HPDE6-E6E7 (cell line): ENCODE results near the gene OVCA2.

Experiments
- DNase-seq: peaks from one replicate; pipeline ENCODE4 v3.0.0; 2011; ENCODE audit warnings: missing footprints; ENCODE audit errors: extremely low spot score

Gene OVCA2

DNA sequence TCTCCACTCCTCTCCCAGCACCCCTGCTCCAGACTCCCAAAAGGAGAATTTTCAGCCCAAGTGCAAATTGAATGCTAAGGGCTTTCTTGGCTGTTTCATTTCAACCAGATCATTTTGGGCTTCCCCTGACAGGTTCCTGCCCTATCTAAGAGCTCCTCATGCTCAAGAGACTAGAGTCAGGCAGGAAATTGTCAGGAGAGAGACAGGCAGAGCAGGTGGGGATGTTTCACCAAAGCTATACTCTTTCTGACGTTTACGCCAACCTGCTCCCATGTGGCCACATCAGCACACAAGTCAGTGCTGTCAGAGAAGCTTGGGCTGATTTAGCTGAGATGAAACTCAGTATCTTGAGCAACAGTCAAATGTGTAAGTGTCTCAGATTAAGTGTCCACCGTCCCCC lies 44.5 kb downstream of the OVCA2 start:
- DNase-seq = no peak

DNA sequence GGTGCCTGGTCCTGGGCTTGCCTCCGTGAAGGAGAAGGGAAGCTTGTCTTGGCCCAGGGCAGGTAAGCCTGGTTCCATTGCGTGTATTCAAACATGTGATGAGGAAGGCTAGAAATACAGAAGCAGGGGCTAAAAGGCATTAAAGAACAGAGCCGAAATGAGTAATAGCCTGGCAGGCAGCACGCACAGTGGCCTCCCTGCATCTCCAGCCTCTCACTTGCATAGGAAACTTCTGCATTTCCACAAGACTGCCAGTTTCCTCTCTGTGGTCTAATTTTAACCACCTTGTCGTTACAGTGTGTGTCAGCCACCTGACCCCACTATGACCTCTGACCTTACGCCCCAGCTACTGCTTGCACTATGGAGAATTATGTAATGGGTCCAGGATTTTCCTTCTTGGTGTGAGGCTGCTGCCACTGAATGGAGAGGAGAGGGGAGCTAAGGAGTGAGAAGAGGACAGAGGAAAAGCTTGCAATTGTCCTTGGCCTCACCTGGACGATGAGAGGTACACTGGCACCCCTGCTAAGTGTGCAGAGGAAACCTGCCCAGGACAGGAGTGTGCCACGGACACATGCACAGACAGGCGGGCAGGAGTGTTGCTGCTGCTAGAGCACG lies 45.9 kb downstream of the OVCA2 start:
- no peak for DNase-seq

DNA sequence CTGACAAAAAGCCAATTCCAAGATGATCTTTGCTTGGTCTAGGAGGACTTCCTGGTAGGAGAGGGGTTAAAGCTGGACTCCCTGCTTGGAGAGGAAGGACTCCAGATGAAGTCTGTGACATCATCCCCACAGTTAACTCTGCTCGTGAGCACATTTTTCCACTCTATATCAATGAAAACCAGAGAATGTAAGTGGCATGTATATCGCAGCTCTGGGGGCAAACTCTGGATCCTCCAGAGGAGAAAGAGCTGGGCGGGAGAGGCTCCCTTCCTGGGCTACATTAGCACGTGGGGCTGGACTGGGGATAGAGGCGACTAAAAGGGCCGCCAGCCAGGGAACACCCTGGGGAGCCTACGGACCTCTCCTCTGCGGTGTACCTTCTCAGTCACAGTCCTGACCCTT lies 47.2 kb downstream of the OVCA2 start:
- DNase-seq = no peak

DNA sequence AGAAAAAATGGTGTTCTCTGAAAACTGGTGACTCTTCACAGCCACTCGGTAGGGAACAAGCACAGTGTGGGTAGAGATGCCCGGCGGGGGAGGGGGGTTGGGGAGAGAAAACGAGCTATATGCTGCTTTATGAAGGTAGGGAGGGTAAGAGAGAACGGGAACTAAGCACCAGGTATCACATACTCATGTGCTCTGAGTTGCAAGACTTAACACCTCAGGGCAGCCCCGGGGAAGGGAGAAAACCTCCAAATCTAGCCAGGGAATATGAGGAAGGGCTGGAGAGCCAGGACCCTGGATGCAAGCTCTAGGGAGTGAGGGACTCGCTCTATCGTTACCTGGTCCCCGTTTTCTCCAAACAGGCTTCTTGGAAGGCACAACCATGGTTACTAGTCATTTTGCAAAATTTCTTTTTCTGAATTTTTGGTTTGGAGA lies 48.4 kb downstream of the OVCA2 start:
- no peak for DNase-seq

DNA sequence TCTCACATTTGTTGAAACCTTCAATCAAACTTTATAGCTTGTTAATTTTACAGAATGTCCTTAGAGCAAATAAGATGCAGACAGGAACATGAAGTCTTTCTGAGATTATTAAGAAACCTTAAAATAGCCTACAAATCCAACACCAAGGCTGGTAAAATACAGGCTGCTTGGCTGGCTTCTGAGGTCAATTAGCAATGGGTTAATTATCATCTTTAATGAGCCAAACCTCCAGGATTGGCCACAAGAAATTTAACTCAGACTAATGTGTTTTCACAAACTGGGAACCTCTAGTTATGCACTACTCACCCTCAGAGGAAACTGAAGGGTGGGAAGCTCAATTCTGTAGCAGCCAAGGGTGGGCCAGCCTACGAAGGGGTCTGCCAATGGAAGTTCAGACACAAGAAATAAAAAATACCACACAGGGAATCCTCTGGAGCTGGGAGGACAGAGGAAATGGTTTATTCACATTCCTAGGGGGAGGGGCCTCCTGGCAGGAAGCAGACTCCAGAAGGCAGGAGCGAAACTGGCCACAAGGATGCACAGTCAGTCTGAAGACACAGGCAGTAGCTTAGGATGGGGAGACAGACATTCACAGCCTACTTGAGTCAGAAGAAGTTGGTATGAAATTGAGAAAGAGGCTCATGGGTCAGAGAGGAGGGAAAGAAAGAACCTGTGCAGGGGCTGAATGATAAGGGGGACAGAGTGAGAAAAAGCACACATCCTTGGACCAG lies 49.1 kb downstream of the OVCA2 start:
- no peak for DNase-seq

DNA sequence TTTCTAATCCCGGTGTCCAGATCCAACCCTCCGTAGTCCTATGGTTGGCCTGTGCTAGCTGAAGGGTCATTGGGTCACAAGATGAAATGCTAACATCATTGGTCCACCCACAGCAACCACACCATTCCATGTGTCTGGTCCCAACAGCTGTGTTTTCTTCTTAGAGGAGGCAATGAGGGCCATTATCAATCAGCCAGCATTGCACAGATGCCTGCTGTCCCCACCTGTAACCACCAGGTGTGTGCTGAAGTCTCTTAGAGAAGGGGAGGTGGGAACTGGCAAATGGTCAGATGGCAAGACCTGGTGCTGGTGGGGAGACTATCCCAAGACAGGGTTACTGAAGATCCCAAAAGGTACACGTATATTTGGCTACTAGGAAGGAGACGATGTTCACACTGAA lies 50.4 kb downstream of the OVCA2 start:
- DNase-seq = no peak
